CD1c-positive myeloid dendritic cell (primary cell): ENCODE measurements around the gene TOMM40L.
A peak's percentile ranks its signal among the peaks of the same experiment; 100 is the strongest.
"Not testable (repeated sequence)": the region's sequence is repeated elsewhere in the genome, so short reads cannot be mapped to it uniquely, and the experiment has no call there.

ENCODE experiments used
- DNase-seq: peaks from one replicate; pipeline ENCODE4 v3.0.0-alpha.2; 2016; ENCODE audit errors: extremely low spot score

TOMM40L gene

GRCh38 chr1:161220002-161220401 lies 5.9 kb upstream of the TOMM40L start:
- no peak for DNase-seq

- DNase-seq = no peak
Measured at GRCh38 chr1:161222175-161223019, 3.5 kb upstream of the TOMM40L start.

GRCh38 chr1:161223805-161224694 lies 1.8 kb upstream of the TOMM40L start:
- no peak for DNase-seq

GRCh38 chr1:161224695-161225087 lies 1.2 kb upstream of the TOMM40L start:
- not testable (repeated sequence) for DNase-seq

- DNase-seq = no peak
Measured at GRCh38 chr1:161225178-161225533, 704 bp upstream of the TOMM40L start.

- no peak for DNase-seq
Measured at GRCh38 chr1:161226320-161226711, 456 bp downstream of the TOMM40L start.

GRCh38 chr1:161226759-161227158 lies 899 bp downstream of the TOMM40L start:
- no peak for DNase-seq

- peak; percentile 87 for DNase-seq
Measured at GRCh38 chr1:161227196-161227871, 1.5 kb downstream of the TOMM40L start.

GRCh38 chr1:161228032-161228431 lies 2.2 kb downstream of the TOMM40L start:
- DNase-seq = no peak

- no peak for DNase-seq
Measured at GRCh38 chr1:161229896-161230295, 4.0 kb downstream of the TOMM40L start.

GRCh38 chr1:161230762-161231161 lies 4.9 kb downstream of the TOMM40L start:
- DNase-seq = no peak

GRCh38 chr1:161233102-161233501 lies 7.2 kb downstream of the TOMM40L start:
- no peak for DNase-seq

GRCh38 chr1:161235957-161236775 lies 10.3 kb downstream of the TOMM40L start:
- no peak for DNase-seq

- no peak for DNase-seq
Measured at GRCh38 chr1:161238039-161238473, 12.2 kb downstream of the TOMM40L start, which contains the start of gene NR1I3. Gene NR1I3 (minus strand): TSS chr1:161238203. CDS start chr1:161236565, 1,638 bp downstream.

GRCh38 chr1:161241682-161242081 lies 15.8 kb downstream of the TOMM40L start:
- DNase-seq = peak; percentile 52

GRCh38 chr1:161242313-161242712 lies 16.5 kb downstream of the TOMM40L start:
- peak; percentile 32 for DNase-seq

- no peak for DNase-seq
Measured at GRCh38 chr1:161244888-161245287, 19.0 kb downstream of the TOMM40L start.

GRCh38 chr1:161250100-161250499 lies 24.2 kb downstream of the TOMM40L start:
- DNase-seq = not testable (repeated sequence)

GRCh38 chr1:161250829-161251228 lies 25.0 kb downstream of the TOMM40L start:
- no peak for DNase-seq

GRCh38 chr1:161251579-161251978 lies 25.7 kb downstream of the TOMM40L start:
- no peak for DNase-seq

- DNase-seq = not testable (repeated sequence)
Measured at GRCh38 chr1:161255302-161255701, 29.4 kb downstream of the TOMM40L start.
